Activated naive CD8-positive, alpha-beta T cell (primary cell): ENCODE results near the gene NRG2.

Source experiments
- H3K27ac Mint-ChIP-seq: one replicate; pipeline ENCODE4 v1.8.0; 2021; ENCODE audit warnings: mixed read lengths
- H3K27me3 Mint-ChIP-seq: one replicate; pipeline ENCODE4 v1.8.0; 2021; ENCODE audit warnings: mixed read lengths
- H3K36me3 Mint-ChIP-seq: one replicate; pipeline ENCODE4 v1.8.0; 2021; ENCODE audit warnings: mixed read lengths
- H3K4me1 Mint-ChIP-seq: one replicate; pipeline ENCODE4 v1.8.0; 2021; ENCODE audit warnings: low read depth, mixed read lengths
- H3K4me3 Mint-ChIP-seq: one replicate; pipeline ENCODE4 v1.8.0; 2021; ENCODE audit warnings: mild to moderate bottlenecking, mixed read lengths
- H3K9me3 Mint-ChIP-seq: one replicate; pipeline ENCODE4 v1.8.0; 2021; ENCODE audit warnings: low read depth, mixed read lengths

The NRG2 gene

GRCh38 chr5:140042643-140043507, at the start of gene NRG2:
Gene NRG2, minus strand, starts transcription at chr5:140043299.
- no peak within 1 kb of the TSS for H3K27ac Mint-ChIP-seq
- peaks cover 16% of the 10 kb centered on the region for H3K4me1 Mint-ChIP-seq
- H3K27me3 Mint-ChIP-seq = peaks cover 38% of the 10 kb centered on the region
- H3K4me3 Mint-ChIP-seq = peak within 1 kb of the TSS; percentile 76
- H3K9me3 Mint-ChIP-seq = no peaks in the 10 kb centered on the region
- H3K36me3 Mint-ChIP-seq = no peaks in the 10 kb centered on the region

GRCh38 chr5:140090251-140090650, 47.2 kb upstream of the NRG2 start:
- H3K36me3 Mint-ChIP-seq = peaks cover 17% of the 10 kb centered on the region
- H3K4me3 Mint-ChIP-seq = no peak overlapping the region
- no peaks in the 10 kb centered on the region for H3K4me1 Mint-ChIP-seq
- peaks cover 19% of the 10 kb centered on the region for H3K9me3 Mint-ChIP-seq
- H3K27ac Mint-ChIP-seq = no peak overlapping the region
- peaks cover 9% of the 10 kb centered on the region for H3K27me3 Mint-ChIP-seq

GRCh38 chr5:140084541-140084940, 41.4 kb upstream of the NRG2 start:
- peaks cover 6% of the 10 kb centered on the region for H3K36me3 Mint-ChIP-seq
- H3K4me1 Mint-ChIP-seq = no peaks in the 10 kb centered on the region
- peaks cover 9% of the 10 kb centered on the region for H3K27me3 Mint-ChIP-seq
- no peak overlapping the region for H3K27ac Mint-ChIP-seq
- H3K4me3 Mint-ChIP-seq = no peak overlapping the region
- peaks cover 5% of the 10 kb centered on the region for H3K9me3 Mint-ChIP-seq

GRCh38 chr5:140083650-140084049, 40.6 kb upstream of the NRG2 start:
- Mint-ChIP-seq H3K9me3 (no peaks in the 10 kb centered on the region), H3K27ac (no peak overlapping the region), H3K36me3 (no peaks in the 10 kb centered on the region), H3K4me1 (no peaks in the 10 kb centered on the region), H3K27me3 (peaks cover 13% of the 10 kb centered on the region), H3K4me3 (no peak overlapping the region)

- peaks cover 13% of the 10 kb centered on the region for H3K27me3 Mint-ChIP-seq
- no peaks in the 10 kb centered on the region for H3K36me3 Mint-ChIP-seq
- H3K4me3 Mint-ChIP-seq = no peak overlapping the region
- H3K27ac Mint-ChIP-seq = no peak overlapping the region
- no peaks in the 10 kb centered on the region for H3K4me1 Mint-ChIP-seq
- no peaks in the 10 kb centered on the region for H3K9me3 Mint-ChIP-seq
Measured at GRCh38 chr5:140083120-140083519, 40.0 kb upstream of the NRG2 start.

GRCh38 chr5:140076788-140077187, 33.7 kb upstream of the NRG2 start:
- peaks cover 20% of the 10 kb centered on the region for H3K27me3 Mint-ChIP-seq
- H3K4me1 Mint-ChIP-seq = no peaks in the 10 kb centered on the region
- no peaks in the 10 kb centered on the region for H3K9me3 Mint-ChIP-seq
- no peaks in the 10 kb centered on the region for H3K36me3 Mint-ChIP-seq
- no peak overlapping the region for H3K4me3 Mint-ChIP-seq
- no peak overlapping the region for H3K27ac Mint-ChIP-seq

- Mint-ChIP-seq H3K27ac (no peak overlapping the region), H3K4me3 (no peak overlapping the region), H3K9me3 (no peaks in the 10 kb centered on the region), H3K4me1 (no peaks in the 10 kb centered on the region), H3K36me3 (no peaks in the 10 kb centered on the region), H3K27me3 (peaks cover 20% of the 10 kb centered on the region)
Measured at GRCh38 chr5:140076142-140076541, 33.0 kb upstream of the NRG2 start.

- Mint-ChIP-seq H3K4me1 (no peaks in the 10 kb centered on the region), H3K36me3 (no peaks in the 10 kb centered on the region), H3K4me3 (no peak overlapping the region), H3K27ac (no peak overlapping the region), H3K9me3 (no peaks in the 10 kb centered on the region), H3K27me3 (peaks cover 18% of the 10 kb centered on the region)
Measured at GRCh38 chr5:140075371-140075770, 32.3 kb upstream of the NRG2 start.

- Mint-ChIP-seq H3K9me3 (no peaks in the 10 kb centered on the region), H3K4me3 (no peak overlapping the region), H3K4me1 (no peaks in the 10 kb centered on the region), H3K27me3 (peaks cover 14% of the 10 kb centered on the region), H3K36me3 (no peaks in the 10 kb centered on the region), H3K27ac (no peak overlapping the region)
Measured at GRCh38 chr5:140073296-140073695, 30.2 kb upstream of the NRG2 start.

- H3K27ac Mint-ChIP-seq = no peak overlapping the region
- H3K4me3 Mint-ChIP-seq = no peak overlapping the region
- no peaks in the 10 kb centered on the region for H3K4me1 Mint-ChIP-seq
- H3K27me3 Mint-ChIP-seq = peaks cover 14% of the 10 kb centered on the region
- H3K36me3 Mint-ChIP-seq = no peaks in the 10 kb centered on the region
- H3K9me3 Mint-ChIP-seq = no peaks in the 10 kb centered on the region
Measured at GRCh38 chr5:140072812-140073211, 29.7 kb upstream of the NRG2 start.

GRCh38 chr5:140060816-140061215, 17.7 kb upstream of the NRG2 start:
- Mint-ChIP-seq H3K27me3 (peaks cover 4% of the 10 kb centered on the region), H3K4me3 (no peak overlapping the region), H3K4me1 (no peaks in the 10 kb centered on the region), H3K27ac (no peak overlapping the region), H3K9me3 (no peaks in the 10 kb centered on the region), H3K36me3 (no peaks in the 10 kb centered on the region)

GRCh38 chr5:140058212-140058932, 15.3 kb upstream of the NRG2 start:
- Mint-ChIP-seq H3K27ac (no peak overlapping the region), H3K4me1 (no peaks in the 10 kb centered on the region), H3K36me3 (no peaks in the 10 kb centered on the region), H3K27me3 (peaks cover 4% of the 10 kb centered on the region), H3K9me3 (no peaks in the 10 kb centered on the region), H3K4me3 (no peak overlapping the region)

GRCh38 chr5:140056880-140057279, 13.8 kb upstream of the NRG2 start:
- Mint-ChIP-seq H3K4me3 (no peak overlapping the region), H3K9me3 (no peaks in the 10 kb centered on the region), H3K27me3 (no peaks in the 10 kb centered on the region), H3K27ac (no peak overlapping the region), H3K36me3 (no peaks in the 10 kb centered on the region), H3K4me1 (no peaks in the 10 kb centered on the region)

GRCh38 chr5:140055152-140055551, 12.1 kb upstream of the NRG2 start:
- Mint-ChIP-seq H3K9me3 (no peaks in the 10 kb centered on the region), H3K36me3 (no peaks in the 10 kb centered on the region)

GRCh38 chr5:140054086-140054689, 11.1 kb upstream of the NRG2 start:
- Mint-ChIP-seq H3K27me3 (peaks cover 5% of the 10 kb centered on the region), H3K4me3 (no peak overlapping the region), H3K27ac (no peak overlapping the region), H3K4me1 (no peaks in the 10 kb centered on the region), H3K9me3 (no peaks in the 10 kb centered on the region), H3K36me3 (no peaks in the 10 kb centered on the region)

More at GRCh38 chr5:140055152-140055551, 12.1 kb upstream of the NRG2 start:
- H3K4me3 Mint-ChIP-seq = no peak overlapping the region
- H3K27me3 Mint-ChIP-seq = peaks cover 3% of the 10 kb centered on the region
- no peak overlapping the region for H3K27ac Mint-ChIP-seq
- no peaks in the 10 kb centered on the region for H3K4me1 Mint-ChIP-seq
